K562 (cell line): Measurements from ENCODE around the gene DNER.

Experiments
- BCLAF1 ChIP-seq, 2 experiments: fragments of 450-650 bp in 1 of 2; IDR thresholded peaks; 2 replicates each; pipeline ENCODE4 v1.6.1; 2011 to 2017; ENCODE audit warnings: low read depth in 2 of 2, antibody characterized with exemption in 1 of 2, borderline replicate concordance in 1 of 2, low read length in 1 of 2, mild to moderate bottlenecking in 1 of 2, mixed read lengths in 1 of 2; ENCODE audit not compliant: control insufficient read depth in 1 of 2
- CREB3L1 ChIP-seq: fragments of 450-650 bp; IDR thresholded peaks from 2 replicates; pipeline ENCODE4 v1.6.1; 2014; ENCODE audit warnings: low read depth, mild to moderate bottlenecking, moderate library complexity, borderline replicate concordance
- CTCF ChIP-seq, 3 experiments: IDR thresholded peaks in 2 of 3; conservative IDR thresholded peaks in 1 of 3; 2 replicates each; pipeline ENCODE4 v1.5.1; 2011 to 2012; ENCODE audit warnings: low read length in 3 of 3, mild to moderate bottlenecking in 3 of 3, control low read depth in 2 of 3, improper control_type of control experiment in 1 of 3, inconsistent platforms in 1 of 3, low read depth in 1 of 3, mixed read lengths in 1 of 3, moderate library complexity in 1 of 3; ENCODE audit not compliant: insufficient read depth in 2 of 3
- FOS ChIP-seq: IDR thresholded peaks from 3 replicates; pipeline ENCODE4 v1.6.1; 2011; ENCODE audit not compliant: insufficient read length; ENCODE audit errors: extremely low read depth
- GATAD2B ChIP-seq: fragments of 450-650 bp; IDR thresholded peaks from 2 replicates; pipeline ENCODE4 v1.6.1; 2017; ENCODE audit warnings: mild to moderate bottlenecking, borderline replicate concordance
- POLR2A ChIP-seq: fragments of 450-650 bp; conservative IDR thresholded peaks from 2 replicates; pipeline ENCODE4 v1.6.1; 2016
- PRDM10 ChIP-seq: fragments of 450-650 bp; IDR thresholded peaks from 2 replicates; pipeline ENCODE4 v1.6.1; 2018; ENCODE audit not compliant: partially characterized antibody
- SNRNP70 ChIP-seq: fragments of 200-400 bp; formaldehyde crosslinking; optimal IDR thresholded peaks from 2 replicates; pipeline ENCODE3; 2017; ENCODE audit warnings: low read depth, low read length
- SP1 ChIP-seq: sonication (generic); formaldehyde crosslinking; IDR thresholded peaks from 2 replicates; pipeline ENCODE4 v1.8.1; 2022; ENCODE audit warnings: mild to moderate bottlenecking, missing genetic modification reagents
- ZBED1 ChIP-seq: IDR thresholded peaks from 2 replicates; pipeline ENCODE4 v1.6.1; 2014
- ZNF263 ChIP-seq: sonication (generic); formaldehyde crosslinking; IDR thresholded peaks from 2 replicates; pipeline ENCODE4 v1.8.0; 2022; ENCODE audit warnings: mild to moderate bottlenecking, missing genetic modification reagents, borderline replicate concordance

- TF ChIP-seq FOS (no peak), GATAD2B (no peak), CTCF (IDR thresholded peaks at IDR 0.05 in 2 of 3, conservative IDR thresholded peaks at IDR 0.05 in 1 of 3; ENCODE audit: insufficient read depth in 2 of 3, low read depth in 1 of 3, low read length in 3 of 3) (no peak), ZBED1 (no peak), SP1 (CRISPR knock-in tag) (no peak), CREB3L1 (no peak), PRDM10 (no peak), POLR2A (no peak), BCLAF1 (IDR thresholded peaks at IDR 0.05; ENCODE audit: borderline replicate concordance in 1 of 2, control insufficient read depth in 1 of 2, low read depth in 2 of 2, low read length in 1 of 2) (no peak), ZNF263 (no peak), SNRNP70 (no peak)
These were observed 14.0 kb upstream of the DNER start for GRCh38 chr2:229728370-229728769.
